Endothelial cell of umbilical vein (primary cell): ENCODE measurements around the gene MRPS6. TPM values are rescaled to one million over a fixed set of nuclear protein-coding genes. Genes with fewer than 3 reads are reported as not detected.

Experiments used
- BruUV-seq: library from RNA; stranded (reverse); fragments of 400-500 nt; replicated peaks from 2 replicates; lab custom pipeline; 2021; lab: Mats Ljungman, UMichigan
- CTCF ChIA-PET: fragments of 300-600, 350-600 bp; sonication (Branson Sonifier 250); formaldehyde crosslinking; loops from one replicate; lab custom pipeline; 2021; ENCODE audit warnings: antibody characterized with exemption, inconsistent platforms; lab: Charles Lee
- POLR2A ChIA-PET: fragments of 300-600, 350-600 bp; sonication (Branson Sonifier 250); formaldehyde crosslinking; loops from one replicate; lab custom pipeline; 2021; ENCODE audit warnings: antibody characterized with exemption, inconsistent platforms; lab: Charles Lee
- DNase-seq: peaks from one replicate; pipeline ENCODE4 v3.0.0-alpha.2; 2011; ENCODE audit warnings: low read depth, low spot score
- FAIRE-seq: peaks from 2 replicates; lab custom pipeline; 2011; peaks lifted over from hg19 to GRCh38; lab: Jason Lieb, UNC
- H2AFZ ChIP-seq: 2 replicates; pipeline ENCODE4 v1.6.0; 2012; ENCODE audit warnings: low read depth, low read length, control low read depth, inconsistent platforms
- H3K27ac ChIP-seq: 2 replicates; pipeline ENCODE4 v1.5.1; 2011; ENCODE audit warnings: low read depth, mild to moderate bottlenecking, control low read depth, low read length, moderate library complexity; ENCODE audit not compliant: insufficient read depth
- H3K27me3 ChIP-seq, 2 experiments: 2 replicates each; pipeline versions ENCODE4 v1.6.0 to v1.6.1; 2011; ENCODE audit warnings: low read length in 2 of 2, mixed read lengths in 1 of 2; ENCODE audit not compliant: control insufficient read depth in 2 of 2, insufficient read depth in 2 of 2
- H3K36me3 ChIP-seq, 2 experiments: 2 replicates in 1 of 2; 3 replicates in 1 of 2; pipeline ENCODE4 v1.5.1; 2011; ENCODE audit warnings: low read length in 2 of 2, mild to moderate bottlenecking in 1 of 2, moderate library complexity in 1 of 2; ENCODE audit not compliant: control insufficient read depth in 2 of 2, insufficient read depth in 2 of 2; ENCODE audit errors: extremely low read depth in 1 of 2
- H3K4me1 ChIP-seq: 3 replicates; pipeline ENCODE4 v1.5.1; 2011; ENCODE audit warnings: mild to moderate bottlenecking, low read length; ENCODE audit not compliant: control insufficient read depth, insufficient read depth; ENCODE audit errors: extremely low read depth
- H3K4me2 ChIP-seq: 2 replicates; pipeline ENCODE4 v1.6.1; 2011; ENCODE audit warnings: low read length, control low read depth, mixed read lengths; ENCODE audit not compliant: insufficient read depth
- H3K4me3 ChIP-seq, 3 experiments: fragments of 200-600 bp in 1 of 3; sonication (generic), shearing (Covaris generic) in 1 of 3; replicated peaks in 1 of 3; 2 replicates each; pipeline ENCODE4 v1.5.1; 2011 to 2016; ENCODE audit warnings: control low read depth in 3 of 3, low read length in 3 of 3, mild to moderate bottlenecking in 2 of 3, inconsistent platforms in 1 of 3, low read depth in 1 of 3, moderate library complexity in 1 of 3; ENCODE audit not compliant: insufficient read depth in 1 of 3
- H3K79me2 ChIP-seq: 2 replicates; pipeline ENCODE4 v1.6.0; 2012; ENCODE audit warnings: low read length, inconsistent platforms; ENCODE audit not compliant: control insufficient read depth, insufficient read depth
- H3K9ac ChIP-seq: replicated peaks from 2 replicates; pipeline ENCODE3; 2011; ENCODE audit warnings: low read length, control low read depth; ENCODE audit not compliant: insufficient read depth; ENCODE audit errors: extremely low read depth
- H3K9me1 ChIP-seq: replicated peaks from 3 replicates; pipeline ENCODE4 v1.6.0; 2011; ENCODE audit warnings: mild to moderate bottlenecking, low read length; ENCODE audit not compliant: control insufficient read depth, insufficient read depth; ENCODE audit errors: extremely low read depth
- H3K9me3 ChIP-seq: replicated peaks from 2 replicates; pipeline ENCODE4 v1.5.1; 2012; ENCODE audit warnings: low read length, inconsistent platforms; ENCODE audit not compliant: control insufficient read depth, insufficient read depth
- H4K20me1 ChIP-seq: replicated peaks from 2 replicates; pipeline ENCODE3; 2011; ENCODE audit warnings: mild to moderate bottlenecking, low read length; ENCODE audit not compliant: control insufficient read depth, insufficient read depth; ENCODE audit errors: extremely low read depth
- CTCF ChIP-seq, 2 donors: IDR thresholded peaks; 1 replicate in 1 of 2; 2 replicates in 1 of 2; pipeline ENCODE4 v1.5.1; 2011; ENCODE audit warnings: low read length in 2 of 2, mild to moderate bottlenecking in 2 of 2, moderate library complexity in 2 of 2, control low read depth in 1 of 2, inconsistent platforms in 1 of 2, low read depth in 1 of 2; ENCODE audit not compliant: insufficient read depth in 1 of 2; ENCODE audit errors: extremely low read depth in 1 of 2
- EZH2 ChIP-seq: IDR thresholded peaks from 2 replicates; pipeline ENCODE4 v1.6.1; 2012; ENCODE audit warnings: borderline replicate concordance, low read depth, mild to moderate bottlenecking, moderate library complexity, low read length, inconsistent platforms; ENCODE audit not compliant: severe bottlenecking
- FOS ChIP-seq: IDR thresholded peaks from 2 replicates; pipeline ENCODE4 v1.6.1; 2011; ENCODE audit warnings: mild to moderate bottlenecking, low read length, moderate library complexity, borderline replicate concordance; ENCODE audit not compliant: insufficient read depth
- GATA2 ChIP-seq: IDR thresholded peaks from 2 replicates; pipeline ENCODE4 v1.7.0; 2011; ENCODE audit warnings: low read depth, mild to moderate bottlenecking, moderate library complexity, mixed read lengths, low read length; ENCODE audit not compliant: insufficient read length, insufficient read depth
- JUN ChIP-seq: IDR thresholded peaks from 2 replicates; pipeline ENCODE4 v1.6.1; 2011; ENCODE audit warnings: borderline replicate concordance, low read depth; ENCODE audit not compliant: insufficient read length, insufficient read depth
- MAX ChIP-seq: IDR thresholded peaks from 2 replicates; pipeline ENCODE4 v1.6.1; 2011; ENCODE audit not compliant: insufficient read depth, insufficient read length
- MYC ChIP-seq: IDR thresholded peaks from one replicate; pipeline ENCODE4 v1.6.1; 2011; ENCODE audit warnings: mild to moderate bottlenecking, low read depth, low read length
- POLR2A ChIP-seq: IDR thresholded peaks from 2 replicates; pipeline ENCODE4 v1.6.1; 2012; ENCODE audit warnings: low read depth, mild to moderate bottlenecking, control low read depth, low read length
- dilution Hi-C: fragments of 300-500 bp; cut with MboI; formaldehyde crosslinking; loops from one replicate; pipeline ENCODE4 v1.15.0; 2019; ENCODE audit warnings: low sequenced_read_pairs; ENCODE audit not compliant: extremely low pct_ligation_motif_present
- intact Hi-C: fragments of 100-400 bp; cut with micrococcal nuclease; formaldehyde crosslinking; loops from one replicate; pipeline ENCODE4 v1.10.0; 2022
- polyA plus RNA-seq, 4 experiments: library from polyadenylated mRNA; depleted of rRNA in 3 of 4; stranded (reverse) in 3 of 4; unstranded in 1 of 4; fragments of >200 nt; gene quantifications; 2 replicates each; pipeline versions ENCODE4 v1.2.1 to v1.2.3, GENCODE V29; 2011 to 2012; ENCODE audit warnings: missing spikeins in 1 of 4
- total RNA-seq: library from RNA; stranded (reverse); gene quantifications from 2 replicates; pipeline ENCODE4 v1.2.3, GENCODE V29; 2021

MRPS6 gene
- total and polyA plus RNA-seq, 2 donors (not counting 3 experiments of a cell fraction or from before 2014, with no cell fraction given), result 19.8 to 37.2 TPM

GRCh38 chr21:34182436-34182835 lies 109.1 kb downstream of the MRPS6 start:
- no peak overlapping the region for H3K4me3 ChIP-seq
- H4K20me1 ChIP-seq, result no peaks in the 10 kb centered on the region
- no peak overlapping the region for H3K9ac ChIP-seq
- no peak overlapping the region for H3K4me2 ChIP-seq
- no TSS peak for BruUV-seq
- no peaks in the 10 kb centered on the region for H3K4me1 ChIP-seq
- intact Hi-C loops (no loop called here), dilution Hi-C loops (no loop called here)
- TF ChIP-seq POLR2A, result no peak
- TF ChIP-seq JUN, result no peak
- no peak for TF ChIP-seq FOS
- TF ChIP-seq MYC, result no peak
- no peak for TF ChIP-seq EZH2
- DNase-seq (no peak), FAIRE-seq (no peak)
- H3K9me1 ChIP-seq, result no peaks in the 10 kb centered on the region
- POLR2A ChIA-PET, result no interaction called here
- CTCF ChIA-PET, result interaction anchor here (1.3 to 1.8 kb wide), 2 partner anchors 19 to 258 kb away, joined by 5 to 7 read pairs; no protein-coding TSS in a partner anchor
- H3K79me2 ChIP-seq, result no peaks in the 10 kb centered on the region
- H2AFZ ChIP-seq, result no peak overlapping the region
- H3K36me3 ChIP-seq, result no peaks in the 10 kb centered on the region
- H3K27me3 ChIP-seq, result peaks cover 4 to 15% of the 10 kb centered on the region in 2 experiments
- H3K9me3 ChIP-seq, result no peaks in the 10 kb centered on the region
- no peak overlapping the region for H3K27ac ChIP-seq

- Histone ChIP-seq H3K79me2 (no peaks in the 10 kb centered on the region), H3K36me3 (no peaks in the 10 kb centered on the region), H3K4me3 (no peak overlapping the region), H2AFZ (no peak overlapping the region), H3K27ac (no peak overlapping the region), H3K9me1 (no peaks in the 10 kb centered on the region), H4K20me1 (no peaks in the 10 kb centered on the region), H3K4me2 (no peak overlapping the region), H3K9me3 (no peaks in the 10 kb centered on the region), H3K4me1 (no peaks in the 10 kb centered on the region), H3K9ac (no peak overlapping the region), H3K27me3 (peaks cover 2 to 13% of the 10 kb centered on the region in 2 experiments)
- no peak for FAIRE-seq
- POLR2A ChIA-PET, result no interaction called here
- DNase-seq, result no peak
- no peak for TF ChIP-seq MAX
- no peak for TF ChIP-seq CTCF (IDR thresholded peaks at IDR 0.05; ENCODE audit: extremely low read depth in 1 of 2, insufficient read depth in 1 of 2, low read depth in 1 of 2, low read length in 2 of 2)
- TF ChIP-seq JUN, result no peak
- no peak for TF ChIP-seq FOS
- no peak for TF ChIP-seq EZH2
- TF ChIP-seq MYC, result no peak
- no peak for TF ChIP-seq GATA2
- no TSS peak for BruUV-seq
- intact Hi-C loops, result no loop called here
- dilution Hi-C loops, result no loop called here
- CTCF ChIA-PET, result no interaction called here
These were observed 110.1 kb downstream of the MRPS6 start for GRCh38 chr21:34183331-34183928.
